ENCODE data around the gene MGAM2.

MGAM2 gene

DNA sequence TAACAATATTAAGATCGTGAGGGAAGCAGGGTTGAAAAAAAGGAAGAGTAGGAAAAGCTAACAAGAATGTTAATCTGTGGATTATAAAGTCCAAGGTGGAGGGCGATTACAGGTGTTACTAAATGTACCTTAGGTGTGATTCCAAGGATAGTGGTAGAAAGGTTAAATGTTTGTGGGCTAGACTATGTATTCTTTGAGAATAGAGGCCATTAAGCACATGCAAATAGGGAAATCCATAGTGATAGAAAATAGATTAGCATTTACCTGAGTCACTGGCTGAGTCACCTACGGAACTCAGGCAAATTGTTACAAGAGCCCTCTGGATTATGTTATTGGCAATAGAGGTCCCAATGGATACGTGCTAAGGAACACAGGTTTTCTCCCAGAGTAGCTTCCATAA lies 9.0 kb downstream of the MGAM2 start:
- DNase-seq (ENCODE audit: low read depth in 2 of 2): no peak

DNA sequence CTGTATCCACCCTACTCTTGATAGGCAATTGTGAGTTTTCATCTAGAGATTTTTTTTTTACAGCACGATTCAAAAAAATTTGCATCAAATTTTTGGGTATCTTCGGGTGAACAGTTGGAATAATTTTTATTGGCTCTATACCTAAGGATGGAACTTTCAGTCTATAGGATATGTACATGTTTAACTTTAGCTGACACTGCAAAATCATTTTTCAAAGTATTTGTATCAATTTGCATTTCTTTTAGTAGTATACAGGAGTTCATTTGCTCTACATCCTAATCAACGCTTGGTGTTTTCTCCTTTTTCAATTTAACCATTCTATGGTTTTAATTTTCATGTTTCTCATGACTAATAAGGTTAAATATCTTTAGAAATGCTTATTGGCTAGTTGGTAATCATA lies 11.7 kb downstream of the MGAM2 start:
- no peak for DNase-seq (ENCODE audit: low read depth in 2 of 2)

DNA sequence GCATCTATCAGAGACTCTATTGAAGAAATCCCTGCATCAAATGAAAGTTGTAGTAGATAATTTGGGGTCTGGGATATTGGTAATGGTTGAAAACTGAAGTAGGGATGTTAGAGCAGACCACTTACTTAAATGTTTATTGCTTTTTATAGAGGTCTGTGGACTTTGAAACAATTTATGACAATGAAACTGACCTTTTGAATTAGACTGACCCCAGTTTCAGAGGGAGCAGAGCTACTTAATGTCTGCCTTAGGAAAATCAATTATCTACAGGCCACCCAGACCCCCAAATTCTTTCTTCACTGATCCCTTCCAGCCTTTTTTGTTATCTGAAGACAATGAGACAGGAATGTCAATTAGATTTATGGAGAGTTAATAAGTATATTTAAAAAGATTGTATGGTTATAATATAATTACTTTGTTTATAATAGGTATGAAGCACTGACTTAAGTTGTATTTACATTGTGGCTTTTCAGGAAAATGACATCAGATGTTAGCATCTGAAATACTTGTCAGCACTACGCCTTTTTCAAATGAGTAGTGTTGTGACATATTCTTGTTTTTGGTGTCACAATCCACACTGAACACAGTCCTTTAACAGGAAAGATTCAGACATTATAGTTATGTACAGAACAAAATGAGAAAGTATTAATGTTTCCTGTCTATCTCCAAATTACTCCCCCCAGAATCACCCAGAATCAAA lies 13.9 kb downstream of the MGAM2 start:
- DNase-seq (ENCODE audit: low read depth in 2 of 2): no peak

DNA sequence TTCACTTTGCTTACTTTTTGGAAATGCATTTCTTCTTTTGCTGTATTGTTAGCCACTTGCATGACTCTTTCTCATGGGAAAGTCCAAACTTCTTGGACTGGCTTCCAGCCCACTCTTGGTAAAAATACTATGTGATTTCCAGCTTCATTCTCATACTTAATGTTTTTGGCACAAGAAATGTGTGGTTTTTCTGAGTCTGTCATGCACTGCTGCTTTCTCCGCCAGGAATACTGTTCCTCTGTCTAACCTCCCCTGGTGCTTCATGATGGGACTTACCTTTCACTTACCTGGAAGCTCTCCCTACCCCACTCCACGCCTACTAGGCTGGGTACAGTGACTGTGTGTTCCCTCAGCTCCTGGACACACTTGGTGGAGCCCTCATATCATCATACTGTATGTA lies 18.7 kb downstream of the MGAM2 start:
- DNase-seq (ENCODE audit: low read depth in 2 of 2): no peak

DNA sequence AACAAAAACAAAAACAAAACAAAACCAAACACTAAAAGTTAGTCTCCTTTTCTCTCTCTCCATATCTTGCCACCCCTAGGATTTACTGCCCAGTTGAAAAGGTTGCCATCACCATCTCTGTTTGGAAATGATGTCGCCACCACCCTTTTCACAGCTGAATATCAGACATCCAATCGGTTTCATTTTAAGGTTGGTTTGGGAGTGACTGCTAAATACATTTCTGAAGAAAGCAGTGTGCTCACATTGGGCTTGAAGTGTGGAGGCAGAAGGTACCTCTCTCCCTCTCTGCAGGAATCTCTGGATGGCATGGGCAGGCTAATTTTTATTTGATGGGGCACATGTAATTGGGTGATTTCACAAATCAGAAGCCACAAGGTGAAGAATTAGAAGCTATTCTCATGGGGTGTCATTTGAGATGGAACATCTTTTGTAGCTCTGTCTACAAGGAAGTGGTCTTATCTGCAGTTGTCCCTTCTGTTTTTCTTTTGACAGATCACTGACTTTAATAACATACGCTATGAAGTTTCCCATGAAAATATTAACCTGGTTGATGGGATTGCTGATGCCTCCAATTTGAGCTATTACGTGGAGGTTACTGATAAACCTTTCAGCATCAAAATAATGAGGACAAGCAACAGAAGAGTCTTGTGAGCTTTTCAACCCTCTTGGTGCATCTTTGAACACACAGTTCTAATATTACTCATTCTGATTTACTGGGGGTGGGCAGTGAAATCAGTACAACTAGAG lies 20.1 kb downstream of the MGAM2 start:
- no peak for DNase-seq (ENCODE audit: low read depth in 2 of 2)

DNA sequence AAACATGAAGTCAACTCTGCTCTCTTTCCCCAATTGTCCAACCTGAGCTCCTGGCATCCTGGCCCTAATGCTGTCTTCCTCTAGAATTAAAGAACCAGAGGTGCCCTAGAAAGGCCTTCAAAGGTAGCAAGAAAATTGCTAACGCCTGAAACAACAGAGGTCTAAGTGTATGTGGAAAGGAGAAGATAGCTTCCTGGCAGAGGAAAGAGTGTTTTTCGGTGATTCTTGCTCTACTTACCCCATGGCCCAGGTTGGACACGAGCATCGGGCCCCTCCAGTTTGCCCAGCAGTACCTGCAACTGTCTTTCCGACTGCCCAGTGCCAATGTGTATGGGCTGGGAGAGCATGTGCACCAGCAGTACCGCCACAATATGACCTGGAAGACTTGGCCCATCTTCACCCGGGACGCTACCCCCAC lies 22.2 kb downstream of the MGAM2 start:
- no peak for DNase-seq (ENCODE audit: low read depth in 2 of 2)

DNA sequence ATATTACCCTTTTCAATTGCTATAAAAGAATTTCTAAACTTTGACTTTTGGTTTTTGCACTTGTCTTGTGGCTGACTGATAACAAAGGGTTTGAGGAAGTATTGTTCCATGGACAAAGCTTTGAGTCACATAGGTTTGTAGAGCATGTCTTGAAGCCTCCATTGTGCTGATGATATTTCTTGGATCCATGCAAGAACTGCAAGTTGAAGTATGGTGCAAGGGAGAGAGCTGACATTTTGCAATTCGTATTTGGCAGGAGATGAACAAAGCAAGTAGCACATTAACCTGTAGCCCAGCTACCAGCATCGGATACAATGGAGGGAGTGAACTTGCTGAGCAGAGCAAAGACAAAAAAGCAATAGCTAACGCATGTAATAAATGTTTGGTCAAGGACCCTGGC lies 23.4 kb downstream of the MGAM2 start:
- no peak for DNase-seq (ENCODE audit: low read depth in 2 of 2)

DNA sequence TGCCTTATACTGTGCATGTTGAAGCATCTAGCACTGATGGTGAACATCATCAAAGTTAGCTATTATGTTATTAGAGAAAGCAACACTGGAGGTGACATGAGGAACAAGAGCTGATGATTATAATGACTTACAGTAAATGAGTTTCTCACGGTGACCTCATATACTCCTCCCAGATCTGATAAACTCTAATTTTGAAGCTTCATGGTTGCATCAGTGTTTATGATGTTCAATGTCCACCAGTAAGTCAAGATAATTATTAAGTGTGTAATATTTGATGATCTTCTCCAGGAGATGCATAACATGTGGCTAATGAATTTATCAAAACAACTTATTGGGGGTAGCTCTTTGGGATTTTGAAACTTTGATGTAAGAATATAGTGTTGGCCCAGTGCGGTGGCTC lies 27.5 kb downstream of the MGAM2 start:
- no peak for DNase-seq (ENCODE audit: low read depth in 2 of 2)

DNA sequence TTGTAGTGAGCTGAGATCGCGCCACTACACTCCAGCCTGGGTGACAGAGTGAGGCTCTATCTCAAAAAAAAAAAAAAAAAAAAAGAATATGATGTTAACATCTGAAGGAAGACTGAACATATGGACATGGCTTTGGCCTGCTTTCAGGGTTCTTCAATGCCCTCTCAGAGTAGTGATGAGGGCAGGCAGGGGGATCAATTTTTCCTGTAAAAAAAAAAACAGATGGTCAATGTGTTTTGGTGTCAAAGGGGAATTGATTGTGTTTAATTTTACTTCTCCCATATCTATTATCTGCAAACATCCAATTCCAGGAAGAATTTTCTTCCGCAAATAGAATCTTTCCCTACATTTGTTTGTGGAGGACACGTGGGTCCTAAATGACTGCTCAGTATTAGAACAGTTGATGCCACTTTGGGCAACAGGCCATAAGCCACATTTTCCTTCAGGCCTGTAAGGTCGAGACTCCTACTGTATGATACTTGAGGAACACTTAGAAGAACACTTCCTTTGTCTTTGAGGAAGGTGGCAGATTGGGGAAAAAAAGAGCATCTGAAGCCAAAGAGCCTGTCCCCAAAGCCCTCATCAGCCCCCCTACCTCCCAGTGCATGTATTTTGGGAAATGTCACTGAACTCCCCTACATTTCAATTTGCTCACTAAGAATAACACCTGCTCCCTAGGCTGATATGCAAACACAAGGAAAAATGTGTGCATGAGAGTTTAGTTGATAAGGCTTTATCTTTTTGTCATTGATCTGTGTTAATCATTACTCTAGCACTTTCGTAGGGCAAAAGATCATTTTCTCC lies 28.3 kb downstream of the MGAM2 start:
- DNase-seq (ENCODE audit: low read depth in 2 of 2): no peak

DNA sequence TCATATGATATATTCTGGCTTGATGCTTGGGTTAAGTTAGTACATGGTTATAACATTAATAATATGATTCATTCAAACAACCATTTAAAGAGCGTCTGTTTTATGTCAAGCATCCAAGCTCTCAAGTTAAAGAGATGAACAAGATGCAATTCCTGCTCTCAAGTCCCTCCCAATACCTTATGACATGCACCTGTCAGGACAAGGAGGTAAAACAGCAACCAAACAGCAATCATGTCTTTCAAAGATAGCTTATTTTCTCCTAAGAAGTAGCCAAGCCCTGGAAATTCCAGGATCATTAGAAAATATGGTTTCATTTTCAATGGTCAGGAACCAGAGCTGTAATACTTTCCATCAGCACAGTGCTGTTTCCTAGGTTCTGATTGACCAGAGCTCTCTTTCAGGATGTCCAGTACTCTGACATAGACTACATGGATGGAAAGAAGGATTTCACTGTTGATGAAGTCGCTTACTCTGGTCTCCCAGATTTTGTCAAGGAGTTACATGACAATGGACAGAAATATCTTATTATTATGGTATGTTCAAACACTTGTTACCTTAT lies 29.0 kb downstream of the MGAM2 start:
- DNase-seq (ENCODE audit: low read depth in 2 of 2): no peak

DNA sequence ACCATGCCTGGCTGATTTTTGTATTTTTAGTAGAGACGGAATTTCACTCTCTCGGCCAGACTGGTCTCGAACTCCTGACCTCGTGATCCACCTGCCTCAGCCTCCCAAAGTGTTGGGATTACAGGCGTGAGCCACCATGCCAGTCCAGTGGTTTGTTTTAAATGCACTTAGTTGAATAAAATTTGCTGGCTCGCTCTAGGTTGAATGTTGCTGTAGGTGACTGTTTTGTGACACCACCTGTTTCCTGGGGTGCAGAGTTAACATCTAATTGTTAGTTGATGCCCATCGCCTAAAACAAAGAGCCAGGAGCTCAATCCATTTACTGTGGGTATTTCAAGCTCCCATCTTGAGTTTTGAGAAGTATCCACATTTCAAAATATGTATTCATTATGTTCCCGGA lies 31.2 kb downstream of the MGAM2 start:
- no peak for DNase-seq (ENCODE audit: low read depth in 2 of 2)

DNA sequence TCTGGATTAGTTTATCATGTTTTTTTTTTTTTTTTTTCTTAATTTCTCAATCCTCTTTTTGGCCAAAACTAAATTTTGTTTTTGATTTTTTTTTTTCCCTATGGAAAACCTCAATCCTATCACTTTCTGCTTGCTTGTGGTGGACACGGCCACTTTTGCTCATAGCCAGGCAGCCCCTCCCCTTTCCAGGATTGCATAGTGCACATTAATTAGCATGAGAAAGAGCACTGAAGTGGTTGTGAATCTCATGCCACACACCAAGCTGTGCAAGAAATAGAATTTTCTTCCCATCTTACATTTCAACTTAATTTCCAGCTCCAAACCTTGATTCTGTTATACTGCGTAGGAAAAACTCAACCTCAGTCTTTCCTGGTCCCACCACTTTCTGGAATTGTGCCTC lies 34.6 kb downstream of the MGAM2 start:
- no peak for DNase-seq (ENCODE audit: low read depth in 2 of 2)

DNA sequence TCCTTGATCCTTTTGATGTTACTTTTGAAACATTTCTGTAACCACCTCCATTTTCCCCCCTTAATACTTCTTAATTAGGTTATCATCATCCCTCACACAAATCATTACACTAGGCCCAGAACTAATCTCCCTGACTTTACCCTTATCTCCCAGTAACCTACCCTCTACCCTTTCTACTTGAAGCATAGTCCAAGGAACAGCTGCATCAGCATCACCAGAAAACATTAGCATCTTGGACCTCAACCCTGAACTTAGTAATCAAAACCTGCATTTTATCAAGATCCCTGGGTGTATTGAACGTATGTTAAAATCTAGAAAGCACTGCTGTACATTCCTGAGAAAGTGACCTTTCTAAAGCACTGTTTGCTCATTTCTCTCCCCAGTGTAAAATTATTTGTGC lies 38.8 kb downstream of the MGAM2 start:
- no peak for DNase-seq (ENCODE audit: low read depth in 2 of 2)

DNA sequence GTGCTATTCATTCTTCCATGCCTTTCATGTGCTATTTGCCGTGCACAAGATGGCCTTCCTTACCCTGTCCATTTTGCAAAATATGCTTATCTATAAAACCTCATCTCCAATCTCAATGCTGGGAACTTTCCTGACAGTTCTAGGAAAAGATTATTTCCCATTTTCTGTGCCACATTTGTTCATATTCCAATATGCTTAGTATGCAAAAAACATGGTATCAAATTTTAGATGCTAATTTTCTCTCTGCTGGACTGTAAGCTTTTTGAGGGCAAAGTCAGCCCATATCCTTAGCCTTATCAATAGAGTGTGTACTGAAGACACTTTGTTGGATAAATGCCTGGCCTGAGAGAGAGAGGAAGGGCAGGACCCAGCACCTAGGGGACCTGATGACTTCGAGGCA lies 39.4 kb downstream of the MGAM2 start:
- no peak for DNase-seq (ENCODE audit: low read depth in 2 of 2)

DNA sequence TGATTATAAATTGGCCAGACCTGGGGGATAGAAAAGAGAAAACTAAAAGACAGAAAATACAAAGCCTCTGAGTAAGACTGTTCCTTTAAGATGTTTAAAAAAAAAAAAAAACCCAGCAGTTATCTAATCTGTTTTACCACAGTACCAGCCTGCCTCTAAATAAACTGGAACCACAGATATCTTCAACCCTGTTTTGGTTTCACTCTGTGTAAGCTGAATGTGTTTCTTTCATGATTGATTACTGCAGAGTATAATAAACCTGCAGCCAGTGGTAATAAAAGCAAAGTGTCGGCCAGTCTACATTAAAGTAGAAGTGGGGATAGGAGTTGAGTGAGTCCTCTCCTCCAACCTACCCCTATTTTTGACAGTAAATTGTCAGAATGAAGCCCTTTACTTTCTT lies 40.6 kb downstream of the MGAM2 start:
- no peak for DNase-seq (ENCODE audit: low read depth in 2 of 2)

DNA sequence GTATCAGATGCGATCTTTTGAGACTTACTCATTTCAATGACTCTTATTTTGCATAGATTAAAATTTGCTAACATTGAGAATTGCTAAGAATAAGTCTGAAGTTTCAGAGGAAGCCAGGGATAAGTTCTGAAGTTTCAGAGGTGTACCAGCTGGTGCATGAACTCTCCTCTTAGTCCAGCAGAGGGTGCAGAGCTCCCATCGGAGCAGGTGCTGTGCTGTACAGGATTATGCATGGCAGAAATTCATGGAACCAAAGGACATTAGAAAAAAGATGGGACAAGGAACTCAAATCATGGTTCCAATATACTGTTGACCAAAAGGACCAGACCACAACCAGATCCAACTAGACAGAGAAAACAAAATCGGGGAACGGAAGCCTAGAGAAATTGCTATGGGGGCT lies 41.9 kb downstream of the MGAM2 start:
- DNase-seq (ENCODE audit: low read depth in 2 of 2): no peak

DNA sequence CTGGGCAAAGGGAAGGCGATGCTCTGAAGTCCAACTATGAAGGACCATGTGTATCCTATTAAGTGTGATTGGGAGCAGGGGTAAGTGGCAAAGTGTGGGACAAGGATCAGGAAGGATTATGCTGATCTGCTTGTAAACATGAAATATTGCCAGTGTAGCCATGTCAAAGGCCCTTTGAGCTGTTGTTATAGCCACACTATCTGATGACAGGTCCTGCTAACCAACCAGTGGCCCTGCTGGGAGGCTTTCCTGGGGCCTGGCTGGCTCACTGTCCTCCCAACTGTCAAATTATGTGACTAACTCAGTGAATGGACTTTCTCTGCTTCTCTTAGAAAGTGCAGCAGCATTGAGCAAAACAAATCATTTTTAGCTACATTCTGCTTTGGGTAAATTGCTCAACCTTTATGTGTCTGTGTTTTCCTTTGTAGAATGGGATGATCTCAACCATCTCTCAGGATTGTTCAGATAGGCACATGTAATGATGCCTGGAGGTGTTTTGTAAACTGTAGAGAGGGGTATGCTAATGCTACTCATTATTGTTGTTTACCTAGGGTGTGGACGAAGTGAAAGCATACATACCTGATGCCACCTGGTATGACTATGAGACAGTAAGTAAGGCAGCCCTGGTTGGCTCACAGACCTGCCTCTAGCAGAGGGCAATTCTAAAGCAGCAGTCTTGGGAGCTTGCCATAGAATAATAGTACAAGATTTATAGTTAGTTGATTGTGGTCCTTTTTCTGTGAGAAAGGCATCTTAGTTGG lies 47.4 kb downstream of the MGAM2 start:
- DNase-seq (ENCODE audit: low read depth in 2 of 2): no peak

DNA sequence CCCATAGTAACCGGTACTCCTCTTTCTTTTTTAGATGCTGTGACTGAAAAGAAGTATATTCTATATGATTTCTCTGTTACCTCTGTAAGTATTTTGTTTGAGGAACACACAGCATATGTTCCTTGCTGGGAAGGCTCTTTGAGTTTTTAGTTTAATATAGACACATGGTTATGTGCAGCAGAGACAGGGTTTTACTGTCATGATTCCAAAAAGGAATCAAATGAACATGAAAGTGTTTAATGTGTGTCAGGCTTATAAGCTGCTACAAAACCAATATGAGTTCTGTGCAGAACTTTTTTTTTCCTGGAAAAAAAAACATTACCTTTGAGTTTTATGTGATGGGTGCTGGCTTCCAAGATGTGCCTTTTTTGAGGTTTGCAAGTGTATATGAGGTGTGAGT lies 50.4 kb downstream of the MGAM2 start:
- no peak for DNase-seq (ENCODE audit: low read depth in 2 of 2)

DNA sequence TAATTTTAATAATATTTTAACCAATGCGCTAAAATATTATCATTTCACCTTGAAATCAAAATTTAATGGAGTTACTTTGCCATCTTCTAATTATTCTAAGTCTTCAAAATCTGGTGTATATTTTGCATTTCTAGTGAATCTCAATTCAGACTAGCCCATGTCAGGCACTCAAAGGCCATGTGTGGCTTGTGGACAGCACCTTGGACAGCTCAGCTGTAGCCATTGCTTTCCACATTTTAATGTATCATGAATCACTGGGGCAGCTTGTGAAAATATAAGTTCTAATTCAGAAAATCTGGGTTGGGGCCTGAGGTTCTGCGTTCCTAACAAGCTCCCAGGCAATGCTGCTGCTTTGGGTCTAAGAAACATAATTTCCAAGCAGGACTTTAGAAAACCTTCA lies 57.2 kb downstream of the MGAM2 start:
- DNase-seq (ENCODE audit: low read depth in 2 of 2): no peak

DNA sequence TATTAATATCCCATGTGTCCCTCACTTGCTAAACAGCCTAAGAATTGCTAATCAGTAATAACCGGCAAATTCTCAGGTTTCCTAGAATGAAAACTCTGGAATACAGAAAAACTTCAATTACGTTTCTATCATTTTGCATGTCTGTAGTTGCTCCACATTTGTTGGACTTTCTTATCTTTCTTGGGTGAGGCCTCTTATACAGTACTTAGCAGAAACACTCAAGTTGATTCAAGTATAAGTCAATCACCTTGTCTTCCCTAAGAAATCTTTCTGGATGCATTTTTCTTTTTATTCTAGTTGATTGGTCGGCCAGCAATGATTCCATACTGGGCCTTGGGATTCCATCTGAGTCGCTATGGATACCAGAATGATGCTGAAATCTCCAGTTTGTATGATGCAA lies 61.4 kb downstream of the MGAM2 start:
- DNase-seq (ENCODE audit: low read depth in 2 of 2): no peak

DNA sequence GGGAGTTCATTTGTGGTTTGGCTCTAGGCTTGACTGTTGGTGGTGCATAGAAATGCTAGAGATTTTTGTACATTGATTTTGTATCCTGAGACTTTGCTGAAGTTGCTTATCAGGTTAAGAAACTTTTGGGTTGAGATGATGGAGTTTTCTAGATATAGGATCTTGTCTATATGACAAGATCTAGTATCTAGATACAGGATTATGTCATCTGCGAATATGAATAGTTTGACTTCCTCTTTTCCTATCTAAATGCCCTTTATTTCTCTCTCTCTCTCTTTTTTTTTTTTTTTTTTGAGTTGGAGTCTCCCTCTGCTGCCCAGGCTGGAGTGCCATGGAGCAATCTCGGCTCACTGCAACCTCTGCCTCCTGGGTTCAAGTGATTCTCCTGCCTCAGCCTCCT lies 62.9 kb downstream of the MGAM2 start:
- DNase-seq (ENCODE audit: low read depth in 2 of 2): no peak

DNA sequence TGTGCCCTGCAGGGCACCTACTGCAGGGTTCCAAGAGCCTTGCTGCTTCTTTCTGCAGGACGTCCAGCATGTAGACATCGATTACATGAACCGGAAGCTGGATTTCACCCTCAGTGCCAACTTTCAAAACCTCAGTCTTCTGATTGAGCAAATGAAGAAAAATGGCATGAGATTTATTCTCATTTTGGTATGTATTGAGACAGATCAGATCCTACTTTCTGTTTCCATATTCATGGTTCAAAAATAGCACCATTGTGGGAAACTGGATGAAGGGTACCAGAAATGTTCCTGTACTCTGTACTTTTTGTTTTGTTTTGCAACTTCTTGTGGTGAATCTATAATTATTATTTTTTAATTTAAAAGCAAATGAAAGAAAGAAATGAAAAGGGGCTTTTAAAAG lies 64.1 kb downstream of the MGAM2 start:
- no peak for DNase-seq (ENCODE audit: low read depth in 2 of 2)
